ENCODE measurements around the gene DACH1.

Gene DACH1

GRCh38 chr13:71583581-71583980 lies 283.4 kb downstream of the DACH1 start:
- DNase-seq (ENCODE audit: low read depth), result no peak

GRCh38 chr13:71580614-71581013 lies 286.4 kb downstream of the DACH1 start:
- no peak for DNase-seq (ENCODE audit: low read depth)

GRCh38 chr13:71578048-71578447 lies 289.0 kb downstream of the DACH1 start:
- DNase-seq (ENCODE audit: low read depth), result no peak

- DNase-seq (ENCODE audit: low read depth), result no peak
Observed at GRCh38 chr13:71577127-71577526, 289.9 kb downstream of the DACH1 start.

- DNase-seq (ENCODE audit: low read depth), result no peak
Observed at GRCh38 chr13:71576571-71576970, 290.4 kb downstream of the DACH1 start.

- no peak for DNase-seq (ENCODE audit: low read depth)
Observed at GRCh38 chr13:71546881-71547280, 320.1 kb downstream of the DACH1 start.

GRCh38 chr13:71540098-71540497 lies 326.9 kb downstream of the DACH1 start:
- no peak for DNase-seq (ENCODE audit: low read depth)

GRCh38 chr13:71536201-71536600 lies 330.8 kb downstream of the DACH1 start:
- DNase-seq (ENCODE audit: low read depth), result no peak

- no peak for DNase-seq (ENCODE audit: low read depth)
Observed at GRCh38 chr13:71524613-71525304, 342.2 kb downstream of the DACH1 start.

GRCh38 chr13:71524245-71524612 lies 342.8 kb downstream of the DACH1 start:
- DNase-seq (ENCODE audit: low read depth), result no peak

- no peak for DNase-seq (ENCODE audit: low read depth)
Observed at GRCh38 chr13:71522941-71523526, 344.0 kb downstream of the DACH1 start.

GRCh38 chr13:71517004-71517403 lies 350.0 kb downstream of the DACH1 start:
- DNase-seq (ENCODE audit: low read depth), result no peak

GRCh38 chr13:71516521-71516920 lies 350.5 kb downstream of the DACH1 start:
- DNase-seq (ENCODE audit: low read depth), result no peak

- no peak for DNase-seq (ENCODE audit: low read depth)
Observed at GRCh38 chr13:71515744-71516038, 351.3 kb downstream of the DACH1 start.

- no peak for DNase-seq (ENCODE audit: low read depth)
Observed at GRCh38 chr13:71514900-71515743, 351.9 kb downstream of the DACH1 start.

GRCh38 chr13:71513411-71514033 lies 353.5 kb downstream of the DACH1 start:
- no peak for DNase-seq (ENCODE audit: low read depth)

- DNase-seq (ENCODE audit: low read depth), result no peak
Observed at GRCh38 chr13:71503781-71504180, 363.2 kb downstream of the DACH1 start.

GRCh38 chr13:71499944-71500514 lies 367.0 kb downstream of the DACH1 start:
- no peak for DNase-seq (ENCODE audit: low read depth)

- no peak for DNase-seq (ENCODE audit: low read depth)
Observed at GRCh38 chr13:71499235-71499634, 367.8 kb downstream of the DACH1 start.

- no peak for DNase-seq (ENCODE audit: low read depth)
Observed at GRCh38 chr13:71493189-71493588, 373.8 kb downstream of the DACH1 start.

GRCh38 chr13:71492346-71492871 lies 374.6 kb downstream of the DACH1 start:
- no peak for DNase-seq (ENCODE audit: low read depth)

- DNase-seq (ENCODE audit: low read depth), result no peak
Observed at GRCh38 chr13:71491010-71491409, 376.0 kb downstream of the DACH1 start.

All from activated T-helper 9 cell treated with anti-CD3 and anti-CD28 coated beads, Interleukin-2, amount 50 U/mL, for 16 hours (primary cell).